ENCODE measurements around the gene SDHAF2. TPM values are rescaled to one million over a fixed set of nuclear protein-coding genes. Genes with fewer than 3 reads are reported as not detected.
"Not testable (repeated sequence)": the region's sequence is repeated elsewhere in the genome, so short reads cannot be mapped to it uniquely, and the experiment has no call there.

SDHAF2 gene
- 70.4 TPM for polyA plus RNA-seq (2012; ENCODE audit: insufficient read depth, insufficient read length)

- DNase-seq (ENCODE audit: low read depth, low spot score): peak; percentile 90
- peak within 1 kb of the TSS; percentile 100 for H3K4me3 ChIP-seq (ENCODE audit: low read length)
These were observed at the start of gene SDHAF2, which contains the start of gene CPSF7 for GRCh38 chr11:61429691-61430582. SDHAF2 (plus strand) TSS chr11:61430124; CDS start chr11:61430147, 23 bp downstream. CPSF7 (minus strand) TSS chr11:61429975; CDS start chr11:61429235, 740 bp downstream.

- no peak for DNase-seq (ENCODE audit: low read depth, low spot score)
- no peak overlapping the region for H3K4me3 ChIP-seq (ENCODE audit: low read length)
These were observed 49.0 kb upstream of the SDHAF2 start for GRCh38 chr11:61380884-61381283.

GRCh38 chr11:61383859-61384258 is 46.1 kb upstream of the SDHAF2 start:
- not testable (repeated sequence) for DNase-seq (ENCODE audit: low read depth, low spot score); H3K4me3 ChIP-seq (ENCODE audit: low read length)

GRCh38 chr11:61384271-61385242 is 45.4 kb upstream of the SDHAF2 start:
- DNase-seq (ENCODE audit: low read depth, low spot score): no peak
- H3K4me3 ChIP-seq (ENCODE audit: low read length): no peak overlapping the region

- H3K4me3 ChIP-seq (ENCODE audit: low read length): no peak overlapping the region
- DNase-seq (ENCODE audit: low read depth, low spot score): no peak
These were observed 39.8 kb upstream of the SDHAF2 start for GRCh38 chr11:61390161-61390560.

GRCh38 chr11:61392981-61393595 is 36.8 kb upstream of the SDHAF2 start:
- no peak for DNase-seq (ENCODE audit: low read depth, low spot score)
- no peak overlapping the region for H3K4me3 ChIP-seq (ENCODE audit: low read length)

GRCh38 chr11:61401173-61401572 is 28.8 kb upstream of the SDHAF2 start:
- no peak for DNase-seq (ENCODE audit: low read depth, low spot score)
- no peak overlapping the region for H3K4me3 ChIP-seq (ENCODE audit: low read length)

GRCh38 chr11:61401573-61401972 is 28.4 kb upstream of the SDHAF2 start:
- DNase-seq (ENCODE audit: low read depth, low spot score): no peak
- H3K4me3 ChIP-seq (ENCODE audit: low read length): no peak overlapping the region

- no peak overlapping the region for H3K4me3 ChIP-seq (ENCODE audit: low read length)
- no peak for DNase-seq (ENCODE audit: low read depth, low spot score)
These were observed 26.3 kb upstream of the SDHAF2 start for GRCh38 chr11:61403658-61404057.

- no peak overlapping the region for H3K4me3 ChIP-seq (ENCODE audit: low read length)
- DNase-seq (ENCODE audit: low read depth, low spot score): no peak
These were observed 25.8 kb upstream of the SDHAF2 start for GRCh38 chr11:61404103-61404502.

GRCh38 chr11:61404641-61405040 is 25.3 kb upstream of the SDHAF2 start:
- no peak for DNase-seq (ENCODE audit: low read depth, low spot score)
- no peak overlapping the region for H3K4me3 ChIP-seq (ENCODE audit: low read length)

- no peak overlapping the region for H3K4me3 ChIP-seq (ENCODE audit: low read length)
- no peak for DNase-seq (ENCODE audit: low read depth, low spot score)
These were observed 23.9 kb upstream of the SDHAF2 start for GRCh38 chr11:61406067-61406466.

GRCh38 chr11:61406991-61407728 is 22.8 kb upstream of the SDHAF2 start:
- no peak overlapping the region for H3K4me3 ChIP-seq (ENCODE audit: low read length)
- DNase-seq (ENCODE audit: low read depth, low spot score): no peak

GRCh38 chr11:61411589-61411988 is 18.3 kb upstream of the SDHAF2 start:
- DNase-seq (ENCODE audit: low read depth, low spot score): no peak
- H3K4me3 ChIP-seq (ENCODE audit: low read length): no peak overlapping the region

GRCh38 chr11:61413496-61413895 is 16.4 kb upstream of the SDHAF2 start:
- no peak for DNase-seq (ENCODE audit: low read depth, low spot score)
- no peak overlapping the region for H3K4me3 ChIP-seq (ENCODE audit: low read length)

- DNase-seq (ENCODE audit: low read depth, low spot score): no peak
- no peak overlapping the region for H3K4me3 ChIP-seq (ENCODE audit: low read length)
These were observed 15.4 kb upstream of the SDHAF2 start for GRCh38 chr11:61414547-61414946.

- no peak overlapping the region for H3K4me3 ChIP-seq (ENCODE audit: low read length)
- no peak for DNase-seq (ENCODE audit: low read depth, low spot score)
These were observed 14.5 kb upstream of the SDHAF2 start for GRCh38 chr11:61415381-61415780.

- DNase-seq (ENCODE audit: low read depth, low spot score): no peak
These were observed 13.0 kb upstream of the SDHAF2 start for GRCh38 chr11:61416941-61417340.

GRCh38 chr11:61417670-61418069 is 12.3 kb upstream of the SDHAF2 start:
- H3K4me3 ChIP-seq (ENCODE audit: low read length): no peak overlapping the region
- DNase-seq (ENCODE audit: low read depth, low spot score): no peak

More at GRCh38 chr11:61416941-61417340, 13.0 kb upstream of the SDHAF2 start:
- no peak overlapping the region for H3K4me3 ChIP-seq (ENCODE audit: low read length)

All from Jurkat, Clone E6-1 (cell line).